Left ventricle myocardium inferior (tissue), 1 donor: ENCODE results near the gene SV2A. TPM values are rescaled to one million over a fixed set of nuclear protein-coding genes. Genes with fewer than 3 reads are reported as not detected.

Experiments
- total RNA-seq: library from RNA; stranded (reverse); fragmentation: NEBNext Ultra II Directional; extraction: Animal tissue kit (Norgen Biotek cat#: 25700); gene quantifications from one replicate; pipeline ENCODE4 v1.2.1, GENCODE V29; 2021
- donor health status: DM: no; HTN: yes; CAD: no; lungs with severe emphysema.

Gene SV2A
- total RNA-seq, 1 donor from 2014 or later = 0.44 TPM

Other genes starting within 250 kb of the SV2A start
- 1.2 TPM for gene FCGR1A, start 135.2 kb downstream of the SV2A start, total RNA-seq
- gene BOLA1, start 18.3 kb downstream of the SV2A start, total RNA-seq = 19.4 TPM
- gene SF3B4, start 10.0 kb upstream of the SV2A start, total RNA-seq = 25.3 TPM
- gene MTMR11, start 19.0 kb upstream of the SV2A start, total RNA-seq = 4.9 TPM
- 23.8 TPM for gene OTUD7B, start 92.9 kb upstream of the SV2A start, total RNA-seq
- 54.4 TPM for gene VPS45, start 149.9 kb upstream of the SV2A start, total RNA-seq
- 49.4 TPM for gene PLEKHO1, start 232.1 kb upstream of the SV2A start, total RNA-seq